ENCODE data around the gene LTB4R2.

- TF ChIP-seq CTCF (IDR thresholded peaks at IDR 0.05) (no peak), POLR2A (IDR thresholded peaks at IDR 0.05) (no peak)
Observed at GRCh38 chr14:24262821-24263733, 46.9 kb upstream of the LTB4R2 start, which contains the start of gene TGM1.

Data from heart left ventricle (tissue), 13 donors.